HepG2 (cell line): Measurements from ENCODE around the gene AHCYL2.

Experiments used
- BATF2 ChIP-seq: sonication (generic); formaldehyde crosslinking; IDR thresholded peaks from 2 replicates; pipeline ENCODE4 v1.8.0; 2022; ENCODE audit warnings: mild to moderate bottlenecking, missing genetic modification reagents, moderate library complexity
- CENPX ChIP-seq: sonication (generic); formaldehyde crosslinking; IDR thresholded peaks from 2 replicates; pipeline ENCODE4 v1.9.0; 2021; ENCODE audit warnings: mild to moderate bottlenecking, missing genetic modification reagents, moderate library complexity
- ESRRA ChIP-seq: sonication (generic); formaldehyde crosslinking; IDR thresholded peaks from 2 replicates; pipeline ENCODE4 v1.5.1; 2020; ENCODE audit warnings: mild to moderate bottlenecking, low read depth, missing genetic modification reagents
- FOSL1 ChIP-seq: sonication (generic); formaldehyde crosslinking; IDR thresholded peaks from 2 replicates; pipeline ENCODE4 v1.9.0; 2021; ENCODE audit warnings: missing genetic modification reagents, borderline replicate concordance
- FOXO1 ChIP-seq: sonication (generic); formaldehyde crosslinking; IDR thresholded peaks from 2 replicates; pipeline ENCODE4 v1.4.0; 2020; ENCODE audit warnings: missing genetic modification reagents
- HIVEP1 ChIP-seq: sonication (generic); formaldehyde crosslinking; IDR thresholded peaks from 2 replicates; pipeline ENCODE4 v1.4.0; 2020; ENCODE audit warnings: mild to moderate bottlenecking, missing genetic modification reagents
- MAX ChIP-seq: IDR thresholded peaks from 2 replicates; pipeline ENCODE4 v1.6.1; 2012; ENCODE audit warnings: inconsistent platforms
- POLR2A ChIP-seq, 2 experiments: IDR thresholded peaks; 2 replicates each; pipeline ENCODE4 v1.6.1; 2011; ENCODE audit warnings: low read depth in 2 of 2, low read length in 2 of 2, mild to moderate bottlenecking in 1 of 2, moderate library complexity in 1 of 2; ENCODE audit not compliant: insufficient read depth in 1 of 2
- RAD51 ChIP-seq: fragments of 450-650 bp; IDR thresholded peaks from 2 replicates; pipeline ENCODE4 v1.6.1; 2016; ENCODE audit warnings: borderline replicate concordance
- ZBTB7B ChIP-seq: sonication (generic); formaldehyde crosslinking; IDR thresholded peaks from 2 replicates; pipeline ENCODE4 v1.4.0; 2020; ENCODE audit warnings: missing genetic modification reagents
- ZNF83 ChIP-seq: sonication (generic); formaldehyde crosslinking; IDR thresholded peaks from 2 replicates; pipeline ENCODE4 v1.4.0; 2020; ENCODE audit warnings: missing genetic modification reagents, mild to moderate bottlenecking, borderline replicate concordance
- ZZZ3 ChIP-seq: sonication (generic); formaldehyde crosslinking; IDR thresholded peaks from 2 replicates; pipeline ENCODE4 v1.4.0; 2020; ENCODE audit warnings: missing genetic modification reagents, mild to moderate bottlenecking, borderline replicate concordance

- TF ChIP-seq ZBTB7B (CRISPR knock-in tag) (no peak), ZZZ3 (CRISPR knock-in tag) (no peak), POLR2A (IDR thresholded peaks at IDR 0.05; ENCODE audit: insufficient read depth in 1 of 2, low read depth in 2 of 2, low read length in 2 of 2) (no peak), ZNF83 (CRISPR knock-in tag) (no peak), HIVEP1 (CRISPR knock-in tag) (no peak), FOSL1 (CRISPR knock-in tag) (no peak), MAX (no peak), CENPX (no peak), BATF2 (CRISPR knock-in tag) (no peak), ESRRA (no peak), FOXO1 (no peak), RAD51 (no peak)
Observed at GRCh38 chr7:129461809-129462208, 237.0 kb downstream of the AHCYL2 start.
